Kidney glomerular epithelial cell (primary cell): ENCODE results near the gene SRMS.
A peak's percentile ranks its signal among the peaks of the same experiment; 100 is the strongest.
"Not testable (repeated sequence)": the region's sequence is repeated elsewhere in the genome, so short reads cannot be mapped to it uniquely, and the experiment has no call there.

ENCODE experiments used
- DNase-seq: peaks from one replicate; lab custom pipeline; 2025; lab: John Stamatoyannopoulos, UW

Gene SRMS

DNA sequence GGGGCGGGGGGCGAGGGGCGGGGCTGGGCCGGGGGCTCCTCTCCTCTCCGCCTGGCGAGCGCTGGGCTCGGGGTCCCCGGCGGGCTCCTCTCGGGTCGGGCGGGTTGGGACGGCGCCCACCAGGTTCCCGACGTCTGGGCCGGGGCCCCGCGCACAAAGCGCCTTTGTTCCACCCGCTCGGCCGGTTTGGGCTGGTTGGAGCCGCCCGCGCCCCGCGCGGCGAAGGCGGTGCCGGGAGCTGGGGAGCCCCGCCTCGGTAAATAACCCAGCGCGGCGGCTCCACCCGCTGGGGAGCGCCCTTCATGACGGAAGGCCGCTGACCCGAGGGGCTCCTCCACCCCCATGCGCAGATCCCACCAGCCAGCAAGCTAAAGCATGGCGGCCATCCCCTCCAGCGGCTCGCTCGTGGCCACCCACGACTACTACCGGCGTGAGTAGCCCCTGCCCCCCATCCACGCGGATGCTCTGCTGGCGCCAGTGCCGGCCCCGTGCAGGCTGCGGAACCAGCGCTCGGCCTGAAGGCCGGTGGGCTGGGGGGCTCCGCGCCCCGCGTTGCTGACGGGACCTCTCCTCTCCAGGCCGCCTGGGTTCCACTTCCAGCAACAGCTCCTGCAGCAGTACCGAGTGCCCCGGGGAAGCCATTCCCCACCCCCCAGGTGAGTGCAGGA, 26.5 kb downstream of the SRMS start:
- DNase-seq = peak; percentile 48

GRCh38 chr20:63520504-63520933, 27.0 kb downstream of the SRMS start, which contains the start of gene PPDPF:
TSS of gene PPDPF (plus strand) at chr20:63520765. CDS start at chr20:63521309, 544 bp downstream.
- DNase-seq = peak; percentile 35

GRCh38 chr20:63519668-63520503, 27.7 kb downstream of the SRMS start:
- no peak for DNase-seq

DNA sequence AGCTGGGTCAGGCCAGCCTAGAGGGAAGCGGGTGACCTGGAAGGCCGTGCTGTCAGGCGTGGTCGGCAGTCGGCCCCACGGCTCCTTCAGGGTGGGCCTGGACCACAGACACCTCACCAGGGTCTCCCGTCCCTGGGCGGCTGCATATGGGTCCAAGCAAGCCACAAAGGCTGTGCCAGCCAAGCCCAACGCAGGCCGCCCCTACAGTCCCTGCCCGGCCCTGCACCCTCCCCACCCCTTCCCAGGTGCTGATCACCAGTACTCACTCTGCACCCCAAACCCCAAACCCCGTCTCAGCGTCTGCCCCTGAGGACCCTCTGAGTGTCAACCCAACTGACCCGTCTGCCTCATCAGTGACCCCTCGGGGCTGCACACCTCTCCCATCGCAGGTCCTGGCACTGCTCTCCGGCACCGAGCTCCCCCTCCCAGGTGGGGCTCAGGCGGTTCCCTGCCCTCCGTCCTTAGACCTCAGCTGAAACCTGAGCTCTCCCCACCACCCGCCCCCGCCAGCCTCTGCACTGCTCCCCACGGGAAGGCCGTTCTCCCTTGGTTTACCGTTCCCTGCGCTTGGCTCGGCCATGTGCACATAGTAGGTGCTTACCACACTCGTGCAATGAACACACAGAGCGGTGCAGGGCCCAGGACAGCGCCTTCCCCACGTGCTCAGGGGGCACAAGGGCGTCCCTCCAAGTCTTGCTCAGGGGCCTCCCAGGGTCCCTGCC, 28.4 kb downstream of the SRMS start:
- no peak for DNase-seq

GRCh38 chr20:63518351-63518861, 29.1 kb downstream of the SRMS start:
- no peak for DNase-seq

DNA sequence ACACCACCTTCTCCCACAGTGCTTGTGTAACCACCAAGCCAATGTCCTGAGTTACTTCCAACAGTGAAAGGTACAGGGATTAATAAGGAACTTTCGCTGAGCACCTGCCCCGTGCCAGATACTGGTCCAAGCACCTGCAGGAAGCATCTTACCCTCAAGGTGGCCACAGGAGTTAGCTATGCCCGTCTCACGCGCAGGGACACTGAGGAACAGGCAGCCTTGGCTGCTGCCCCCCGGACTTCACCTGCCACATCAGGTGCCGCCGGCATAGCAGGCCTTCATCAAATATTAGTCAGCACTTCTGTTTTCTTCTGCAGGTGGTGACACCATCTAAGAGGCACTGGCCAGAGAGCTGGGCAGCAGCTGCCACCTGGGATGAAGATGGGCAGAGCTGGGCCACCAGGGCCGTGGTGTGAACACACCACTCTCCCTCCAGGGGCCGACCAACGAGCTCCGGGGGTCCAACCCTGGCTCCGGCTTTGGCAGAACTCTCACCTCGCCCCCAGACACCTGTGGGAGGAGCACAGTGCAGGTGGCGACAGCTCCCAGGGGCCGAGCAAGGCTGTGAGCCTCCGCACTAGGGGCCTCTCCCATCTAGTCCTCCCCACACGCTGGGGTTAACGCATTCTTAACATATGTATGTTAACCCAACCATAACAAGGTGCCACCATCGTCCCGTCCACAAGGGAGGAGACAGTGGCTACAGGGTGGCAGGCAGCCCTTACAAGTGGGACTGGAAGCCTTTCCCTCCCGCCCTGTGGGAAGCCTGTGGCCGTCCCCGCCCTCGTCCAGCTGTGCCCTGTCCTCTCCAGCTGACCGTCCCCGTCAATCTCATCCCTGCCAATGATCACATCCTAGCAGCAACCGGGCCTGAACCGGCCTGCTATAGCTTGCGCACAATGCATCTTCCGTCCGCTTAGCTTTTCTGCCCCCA, 29.9 kb downstream of the SRMS start:
- DNase-seq = no peak

GRCh38 chr20:63514520-63514919, 33.0 kb downstream of the SRMS start:
- DNase-seq = not testable (repeated sequence)

GRCh38 chr20:63513207-63513606, 34.3 kb downstream of the SRMS start:
- DNase-seq = no peak

GRCh38 chr20:63509088-63509564, 38.4 kb downstream of the SRMS start:
- no peak for DNase-seq

DNA sequence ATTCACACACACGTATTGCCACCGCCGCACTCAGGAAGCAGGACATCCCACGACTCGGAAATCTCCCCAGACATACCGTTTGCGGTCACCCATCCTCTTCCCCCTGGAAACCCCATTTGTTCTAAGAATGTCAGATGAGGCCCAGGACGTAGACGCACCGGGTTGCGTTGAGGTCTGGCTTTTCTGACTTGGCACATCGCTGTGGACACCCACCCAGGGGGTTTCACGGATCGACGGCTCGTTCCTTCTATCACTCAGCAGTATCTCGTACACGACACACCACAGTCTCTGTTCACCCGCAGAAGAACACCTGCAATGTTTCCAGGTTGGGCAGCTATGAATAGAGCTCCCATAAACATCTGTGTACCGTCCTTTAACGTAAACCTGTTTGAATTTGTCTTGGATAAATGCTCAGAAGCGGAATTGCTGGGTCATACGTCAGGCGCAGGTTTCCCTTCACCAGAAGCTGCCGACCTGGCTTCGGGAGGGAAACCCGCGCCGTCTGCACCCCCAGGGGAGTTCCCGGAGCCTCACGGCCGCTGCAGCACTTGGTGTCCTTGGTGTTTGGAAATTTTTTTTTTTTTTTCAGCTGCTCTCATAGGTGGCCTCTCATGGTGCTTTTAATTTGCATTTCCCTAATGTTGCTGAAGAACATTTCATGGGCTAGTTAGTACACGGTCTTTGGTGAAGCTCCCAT, 39.3 kb downstream of the SRMS start:
- DNase-seq = no peak

GRCh38 chr20:63507083-63507743, 40.3 kb downstream of the SRMS start:
- DNase-seq = no peak

GRCh38 chr20:63505723-63506122, 41.8 kb downstream of the SRMS start:
- no peak for DNase-seq

GRCh38 chr20:63505281-63505680, 42.3 kb downstream of the SRMS start:
- no peak for DNase-seq

DNA sequence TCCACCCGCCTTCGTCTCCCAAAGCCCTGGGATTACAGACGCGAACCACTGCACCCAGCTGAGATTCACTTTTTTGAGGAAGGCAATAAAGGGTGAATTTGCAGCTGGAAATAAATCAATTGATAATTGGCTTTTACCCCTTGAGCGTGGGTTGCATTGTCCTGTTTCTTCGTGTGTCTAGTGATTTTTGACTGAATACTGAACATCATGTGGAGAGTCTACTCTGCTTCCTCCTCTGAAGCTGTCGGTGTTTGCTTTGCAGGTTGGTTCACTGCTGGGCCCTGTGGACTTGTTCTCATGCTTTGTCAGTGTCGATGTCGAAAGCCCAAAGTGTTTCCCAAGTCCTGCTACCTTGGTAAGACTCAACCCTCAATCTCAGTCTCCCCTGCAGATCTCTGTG, 42.9 kb downstream of the SRMS start:
- no peak for DNase-seq

- no peak for DNase-seq
Observed at GRCh38 chr20:63503524-63503923, 44.0 kb downstream of the SRMS start.

- no peak for DNase-seq
Observed at GRCh38 chr20:63502671-63503172, 44.8 kb downstream of the SRMS start.

DNA sequence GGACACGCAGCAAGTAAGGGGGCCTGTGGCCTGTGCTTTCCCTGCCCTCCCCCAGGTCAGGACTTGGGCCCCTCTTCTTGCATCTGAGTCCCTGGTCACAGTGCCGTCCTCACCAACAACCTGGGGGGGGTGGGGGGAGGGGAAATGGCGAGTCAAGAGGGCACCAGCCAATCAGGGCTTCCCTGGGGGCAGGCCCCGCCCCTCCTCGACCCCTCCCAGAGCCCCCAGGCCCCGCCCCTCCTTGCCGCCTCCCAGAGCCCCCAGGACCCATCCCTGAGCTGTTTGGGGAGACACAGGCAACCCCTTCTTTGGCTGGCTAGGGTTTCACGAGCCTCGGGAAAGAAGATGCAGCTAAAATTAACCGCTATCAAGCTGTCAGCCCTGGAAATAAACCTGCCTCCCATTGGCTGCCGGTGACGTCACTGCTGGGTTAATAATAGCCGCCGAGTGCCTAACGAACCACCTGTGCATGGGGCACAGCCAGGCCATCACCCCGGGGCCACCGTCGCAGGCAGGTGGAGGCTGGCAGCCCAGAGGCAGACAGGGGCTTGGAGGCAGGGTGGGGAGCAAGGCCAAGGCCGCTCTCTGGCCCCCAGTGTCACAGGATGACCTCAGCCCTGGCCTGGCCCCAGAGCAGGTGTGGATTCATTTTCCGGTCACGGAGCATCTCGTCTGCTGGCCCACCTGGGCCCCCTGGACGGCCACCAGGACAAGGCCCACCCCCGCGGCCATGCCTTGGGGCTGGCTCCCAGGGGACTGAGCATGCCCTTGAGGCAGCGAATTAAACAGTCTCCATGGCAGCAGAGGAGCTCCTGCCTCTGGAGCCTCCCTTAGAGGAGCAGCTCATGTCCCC, 45.5 kb downstream of the SRMS start:
- no peak for DNase-seq

DNA sequence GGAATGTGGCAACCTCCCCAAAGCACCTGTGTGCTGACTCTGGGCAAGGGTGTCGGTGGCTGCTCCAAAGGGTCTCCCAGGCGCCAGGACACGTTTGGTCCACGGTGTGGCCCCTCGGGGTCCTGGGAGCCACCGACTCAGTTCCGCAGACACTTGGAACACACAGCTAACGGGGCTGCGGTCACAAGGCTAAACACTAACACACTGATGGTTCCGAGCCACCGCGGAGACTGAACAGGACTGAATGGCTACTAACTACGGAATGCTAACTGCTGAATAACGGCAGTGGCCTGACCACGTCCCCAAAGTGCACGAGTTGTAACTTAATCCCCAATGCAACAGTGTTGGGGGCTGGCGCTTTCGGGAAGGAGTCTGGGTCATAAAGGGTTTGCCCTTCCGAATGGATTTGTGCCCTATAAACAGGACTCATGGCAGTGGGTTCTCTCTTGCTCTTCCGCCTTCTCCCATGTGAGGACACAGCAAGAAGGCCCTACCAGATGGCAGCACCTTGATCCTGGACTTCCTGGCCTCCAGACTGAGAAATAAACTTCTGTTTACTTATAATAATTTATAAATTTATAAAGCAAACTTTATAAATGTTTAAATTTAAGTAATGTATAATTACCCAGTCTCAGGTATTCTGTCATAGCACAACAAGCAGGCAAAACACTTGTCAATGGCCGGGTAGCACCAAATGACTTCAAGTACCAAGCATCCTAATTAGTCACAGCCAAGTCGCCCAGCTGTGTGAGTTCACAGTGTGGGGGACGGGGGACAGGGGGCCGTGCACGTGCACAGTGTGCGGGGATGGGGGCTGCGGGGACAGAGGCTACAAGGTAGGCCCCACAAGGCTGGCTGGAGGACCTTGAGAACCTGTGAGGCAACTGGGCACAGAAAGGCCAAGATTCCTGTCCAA, 46.4 kb downstream of the SRMS start:
- DNase-seq = no peak
